GM21529 (cell line): ENCODE data around the gene C7orf57.

Experiments used
- ATAC-seq: cut with Tn5 transposase; IDR thresholded peaks from one replicate; pipeline ENCODE4 v1.9.1; 2021; ENCODE audit not compliant: unreplicated experiment

Gene C7orf57

GRCh38 chr7:48107926-48108472, 72.7 kb downstream of the C7orf57 start:
- no peak for ATAC-seq

DNA sequence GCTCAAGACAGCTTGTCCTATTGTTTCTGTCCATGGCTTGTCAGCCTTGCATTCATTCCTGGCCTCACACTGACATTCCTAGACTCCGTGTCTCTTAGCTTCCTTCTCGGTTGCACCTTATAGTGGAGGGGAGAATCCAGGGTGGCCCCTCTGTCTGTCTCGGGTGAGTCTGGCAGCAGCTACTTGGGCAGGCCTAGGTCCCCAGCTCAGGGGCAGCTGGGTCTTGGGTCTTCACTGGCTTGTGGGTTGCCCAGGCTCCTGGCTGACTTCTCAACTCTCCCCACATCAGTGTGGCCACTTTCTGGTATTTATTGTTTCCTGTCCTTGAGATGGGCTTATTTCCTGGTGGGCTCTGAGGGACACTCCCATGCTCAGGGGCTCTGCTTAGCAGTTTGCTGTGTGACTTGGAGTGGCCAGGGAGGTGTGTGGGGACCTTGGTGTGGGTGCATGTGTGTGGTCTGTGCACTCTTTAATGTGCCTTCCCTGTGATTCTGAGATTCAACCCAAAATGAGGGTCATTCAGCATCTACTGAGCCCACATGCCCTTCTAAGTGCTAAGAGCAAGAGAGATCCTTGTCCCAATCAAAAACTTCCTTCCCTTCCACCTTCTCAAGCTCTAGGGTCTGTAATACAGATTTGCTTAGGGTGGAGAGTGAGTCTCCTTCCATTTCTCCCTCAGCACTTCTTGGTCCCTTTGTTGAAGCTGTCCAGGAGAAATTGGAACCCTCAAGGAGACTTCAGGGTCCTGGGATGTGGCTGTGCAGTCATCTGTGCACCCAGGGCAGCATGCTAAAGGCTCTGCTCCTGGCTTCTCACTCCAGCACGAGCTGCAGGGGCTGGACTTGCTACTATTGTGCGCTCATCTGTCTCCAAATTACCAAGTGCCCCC, 73.9 kb downstream of the C7orf57 start:
- ATAC-seq, result no peak

DNA sequence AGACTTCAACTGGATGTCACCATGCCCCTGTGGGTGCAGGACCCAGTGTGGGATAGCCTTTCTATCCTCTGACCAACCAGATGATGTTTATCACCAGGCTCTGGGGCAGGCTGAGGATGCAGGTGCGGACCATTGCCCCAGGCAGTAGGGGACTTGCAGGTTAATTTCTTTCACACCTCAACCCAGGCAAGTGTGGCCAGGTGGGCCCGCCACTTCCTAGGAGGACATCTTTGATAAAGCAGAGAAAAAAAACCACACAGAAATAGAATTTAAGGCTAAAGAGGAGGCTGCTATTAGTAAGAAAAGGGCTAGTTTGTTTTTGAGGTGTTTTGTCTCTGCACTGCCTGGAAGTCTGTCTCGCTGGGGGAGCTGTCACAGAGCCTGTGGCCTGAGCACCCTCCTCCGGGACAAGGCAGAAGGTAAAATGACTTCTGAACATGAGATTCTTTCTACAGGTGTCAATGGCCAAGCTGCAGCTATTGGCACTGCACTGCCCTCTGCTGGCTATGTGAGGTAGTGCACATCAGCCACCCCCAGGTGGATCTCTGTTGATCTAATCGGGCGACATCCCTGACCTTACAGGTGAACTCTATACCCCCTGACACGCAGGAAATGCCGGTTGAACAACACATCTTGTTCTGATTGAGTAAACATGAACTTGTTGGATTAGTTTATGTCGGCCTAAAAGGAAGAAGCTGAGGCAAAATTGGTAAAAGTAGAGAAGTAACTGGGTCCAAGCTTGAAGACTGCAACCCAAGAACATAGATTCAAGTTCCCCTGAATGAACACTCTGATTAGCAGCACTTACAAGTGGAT, 74.7 kb downstream of the C7orf57 start:
- peak; percentile 95 for ATAC-seq

GRCh38 chr7:48110868-48111267, 75.5 kb downstream of the C7orf57 start:
- no peak for ATAC-seq
